PFSK-1 (cell line): ENCODE results near the gene PROX2.

Source experiments
- FOXP2 ChIP-seq: optimal IDR thresholded peaks from 2 replicates; pipeline ENCODE3; 2011; ENCODE audit warnings: borderline replicate concordance, control low read depth, inconsistent platforms; ENCODE audit not compliant: insufficient read depth; ENCODE audit errors: extremely low read length, extremely low read depth
- POLR2AphosphoS5 ChIP-seq: IDR thresholded peaks from 2 replicates; pipeline ENCODE4 v1.6.1; 2012; ENCODE audit warnings: low read depth, mild to moderate bottlenecking, control low read depth, low read length, moderate library complexity
- SIN3A ChIP-seq: IDR thresholded peaks from 2 replicates; pipeline ENCODE4 v1.6.1; 2012; ENCODE audit warnings: mild to moderate bottlenecking, low read length, moderate library complexity, borderline replicate concordance; ENCODE audit not compliant: insufficient read depth
- TAF1 ChIP-seq: IDR thresholded peaks from 2 replicates; pipeline ENCODE4 v1.6.1; 2012; ENCODE audit warnings: low read length, control low read depth, borderline replicate concordance; ENCODE audit not compliant: insufficient read depth

DNA sequence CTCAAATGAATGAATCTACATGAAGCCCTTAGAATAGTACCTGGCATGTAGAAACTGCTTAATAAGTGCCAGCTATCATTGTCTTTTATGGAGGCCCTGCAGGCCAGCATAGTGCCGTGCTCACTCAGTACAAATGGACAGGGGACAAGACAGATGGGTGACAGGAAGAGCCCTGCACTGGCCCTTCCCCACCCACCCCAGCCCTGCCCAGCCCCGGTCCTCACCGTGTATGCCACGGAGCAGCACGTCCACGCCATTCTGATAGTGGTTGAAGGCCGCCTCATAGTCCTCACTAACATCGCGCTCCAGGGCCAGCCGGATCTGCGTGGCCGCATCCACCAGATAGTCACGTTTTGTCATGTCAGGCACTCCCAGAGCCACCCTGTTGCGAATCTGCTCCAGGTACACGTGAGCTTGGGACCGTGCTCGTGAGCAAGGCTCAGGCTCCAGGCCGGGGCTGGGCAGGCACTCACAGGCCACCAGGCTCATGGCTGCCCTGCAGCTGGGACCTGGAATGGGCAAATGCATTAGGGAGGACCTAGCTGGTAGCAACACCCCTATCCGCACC, 45.2 kb upstream of the PROX2 start:
- TF ChIP-seq POLR2AphosphoS5: no peak
- no peak for TF ChIP-seq TAF1
- TF ChIP-seq FOXP2: no peak
- no peak for TF ChIP-seq SIN3A
